Osteocyte (in vitro differentiated cells): ENCODE data around the gene DPH6. TPM values are rescaled to one million over a fixed set of nuclear protein-coding genes. Genes with fewer than 3 reads are reported as not detected.

Experiments used
- DNase-seq: peaks from one replicate; pipeline ENCODE4 v3.0.0; 2021; ENCODE audit warnings: mixed read lengths; ENCODE audit not compliant: unreplicated experiment; ENCODE audit errors: extremely low spot score
- H3K27ac Mint-ChIP-seq: one replicate; pipeline ENCODE4 v1.8.0; 2021; ENCODE audit warnings: mild to moderate bottlenecking, mixed read lengths; ENCODE audit not compliant: unreplicated experiment
- H3K27me3 Mint-ChIP-seq: one replicate; pipeline ENCODE4 v1.8.0; 2021; ENCODE audit warnings: mixed read lengths; ENCODE audit not compliant: unreplicated experiment
- H3K36me3 Mint-ChIP-seq: one replicate; pipeline ENCODE4 v1.8.0; 2021; ENCODE audit warnings: mixed read lengths; ENCODE audit not compliant: unreplicated experiment
- H3K4me1 Mint-ChIP-seq: one replicate; pipeline ENCODE4 v1.8.0; 2021; ENCODE audit warnings: mixed read lengths; ENCODE audit not compliant: unreplicated experiment
- H3K4me3 Mint-ChIP-seq: one replicate; pipeline ENCODE4 v1.8.0; 2021; ENCODE audit warnings: mild to moderate bottlenecking, moderate library complexity, mixed read lengths; ENCODE audit not compliant: unreplicated experiment
- H3K9me3 Mint-ChIP-seq: one replicate; pipeline ENCODE4 v1.8.0; 2021; ENCODE audit warnings: mixed read lengths; ENCODE audit not compliant: unreplicated experiment
- total RNA-seq: library from RNA; stranded (reverse); gene quantifications from 2 replicates; pipeline ENCODE4 v1.2.1, GENCODE V29; 2021
- TF ChIP-seq, protein P1 (sequence below): fragments of 200-600 bp; sonication (generic); IDR thresholded peaks from 2 replicates; pipeline ENCODE4 v1.5.0; 2021; ENCODE audit warnings: antibody characterized with exemption, mild to moderate bottlenecking, moderate library complexity

The DPH6 gene
- total RNA-seq, 1 donor from 2014 or later, result 14.3 TPM

DNA sequence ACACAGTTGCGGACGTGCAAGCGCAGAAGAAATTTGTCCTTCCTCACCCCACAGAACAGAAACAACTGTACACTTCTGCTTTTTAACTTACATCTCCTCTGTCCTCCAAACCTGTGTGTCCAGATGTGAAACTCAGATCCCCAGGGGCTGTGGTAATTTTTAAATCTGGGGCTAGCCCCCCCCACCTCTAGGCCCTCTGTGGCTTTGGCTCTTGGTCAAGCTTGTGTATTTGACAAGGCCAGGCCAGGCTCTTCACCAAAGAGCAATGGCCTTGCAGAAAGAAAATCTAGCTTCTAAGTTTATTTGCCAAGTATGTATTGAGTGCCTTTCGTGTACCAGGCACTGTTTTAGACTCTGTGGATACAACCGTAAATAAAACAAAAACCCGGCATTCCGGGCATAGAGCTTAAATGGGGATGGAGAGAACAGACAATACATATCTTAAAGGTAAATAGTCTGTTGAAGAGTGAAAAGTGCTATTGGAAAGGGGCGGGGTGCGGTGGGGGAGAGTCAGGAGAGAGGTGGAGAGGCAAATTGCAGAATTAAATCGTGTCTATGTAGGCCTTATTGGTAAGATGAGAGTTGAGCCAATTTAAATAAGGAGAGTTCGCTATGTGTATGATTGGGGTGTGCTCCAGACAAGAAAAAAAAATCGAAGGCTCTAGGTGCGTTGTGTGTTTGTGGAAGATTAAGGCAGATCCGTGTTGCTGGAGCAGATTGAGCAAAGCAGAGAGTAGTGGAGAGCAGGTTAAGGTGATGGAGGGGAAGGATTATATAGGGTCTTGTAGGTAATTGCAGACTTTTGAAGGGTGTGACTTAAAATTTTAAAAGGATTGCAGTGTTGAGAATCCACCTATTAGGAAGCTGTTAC is 781 bp upstream of the DPH6 start:
- peaks cover 14% of the 10 kb centered on the region for H3K36me3 Mint-ChIP-seq
- peak overlapping the region; percentile 88 for H3K4me3 Mint-ChIP-seq
- H3K4me1 Mint-ChIP-seq, result peaks cover 24% of the 10 kb centered on the region
- TF ChIP-seq, protein P1, sequence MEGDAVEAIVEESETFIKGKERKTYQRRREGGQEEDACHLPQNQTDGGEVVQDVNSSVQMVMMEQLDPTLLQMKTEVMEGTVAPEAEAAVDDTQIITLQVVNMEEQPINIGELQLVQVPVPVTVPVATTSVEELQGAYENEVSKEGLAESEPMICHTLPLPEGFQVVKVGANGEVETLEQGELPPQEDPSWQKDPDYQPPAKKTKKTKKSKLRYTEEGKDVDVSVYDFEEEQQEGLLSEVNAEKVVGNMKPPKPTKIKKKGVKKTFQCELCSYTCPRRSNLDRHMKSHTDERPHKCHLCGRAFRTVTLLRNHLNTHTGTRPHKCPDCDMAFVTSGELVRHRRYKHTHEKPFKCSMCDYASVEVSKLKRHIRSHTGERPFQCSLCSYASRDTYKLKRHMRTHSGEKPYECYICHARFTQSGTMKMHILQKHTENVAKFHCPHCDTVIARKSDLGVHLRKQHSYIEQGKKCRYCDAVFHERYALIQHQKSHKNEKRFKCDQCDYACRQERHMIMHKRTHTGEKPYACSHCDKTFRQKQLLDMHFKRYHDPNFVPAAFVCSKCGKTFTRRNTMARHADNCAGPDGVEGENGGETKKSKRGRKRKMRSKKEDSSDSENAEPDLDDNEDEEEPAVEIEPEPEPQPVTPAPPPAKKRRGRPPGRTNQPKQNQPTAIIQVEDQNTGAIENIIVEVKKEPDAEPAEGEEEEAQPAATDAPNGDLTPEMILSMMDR, result no peak
- peak overlapping the region; percentile 97 for H3K27ac Mint-ChIP-seq
- H3K27me3 Mint-ChIP-seq, result no peaks in the 10 kb centered on the region
- no peak for DNase-seq
- H3K9me3 Mint-ChIP-seq, result peaks cover 10% of the 10 kb centered on the region

DNA sequence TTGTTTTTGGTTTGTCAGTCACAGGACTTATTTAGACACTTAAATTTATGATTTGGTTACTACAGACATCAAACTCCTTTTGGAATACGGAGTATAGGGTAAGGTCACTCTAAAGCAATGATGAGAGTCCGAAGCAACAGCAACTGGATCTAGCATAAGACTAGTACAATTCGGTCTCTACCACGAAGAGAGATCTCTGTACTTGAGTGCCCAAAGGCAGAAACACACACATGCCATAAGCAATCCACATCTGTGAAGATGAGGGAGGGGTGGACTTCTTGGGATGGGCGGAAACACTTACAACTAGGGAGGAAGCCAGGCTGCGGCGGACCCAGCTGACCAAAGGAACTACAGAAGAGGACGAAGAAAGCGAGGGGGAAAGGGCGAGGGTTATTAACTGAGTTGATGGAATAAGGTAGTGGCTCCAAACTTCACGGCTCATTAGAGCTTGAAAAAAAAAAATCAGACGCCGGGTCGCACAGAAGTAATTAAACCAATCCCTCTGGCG is 595 bp downstream of the DPH6 start:
- Mint-ChIP-seq H3K4me1 (peaks cover 36% of the 10 kb centered on the region), H3K9me3 (peaks cover 10% of the 10 kb centered on the region), H3K27ac (peak overlapping the region; percentile 97), H3K27me3 (no peaks in the 10 kb centered on the region), H3K4me3 (peak overlapping the region; percentile 88), H3K36me3 (peaks cover 14% of the 10 kb centered on the region)
- TF ChIP-seq, protein P1, result peak; percentile 25
- DNase-seq, result no peak

DNA sequence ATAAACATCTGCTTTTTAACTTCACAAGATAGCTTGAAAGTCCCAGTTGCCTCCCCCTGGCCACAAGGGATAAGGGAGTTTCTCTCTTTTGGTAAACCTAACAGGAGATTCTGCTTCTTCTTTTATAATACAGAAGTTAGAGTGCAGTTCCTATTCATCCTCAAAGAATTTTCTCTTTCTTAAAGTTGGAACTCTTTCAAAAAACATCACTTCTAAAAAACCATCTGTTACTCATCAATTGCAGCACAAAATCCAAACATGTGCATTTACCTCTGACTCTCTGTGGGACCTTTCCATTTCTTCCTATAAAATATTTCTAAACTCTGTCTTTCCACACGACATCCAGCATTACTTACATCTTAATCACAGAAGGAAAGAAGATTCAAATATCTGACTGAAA is 5.1 kb downstream of the DPH6 start:
- H3K27me3 Mint-ChIP-seq, result no peaks in the 10 kb centered on the region
- DNase-seq, result no peak
- TF ChIP-seq, protein P1, result no peak
- H3K36me3 Mint-ChIP-seq, result peaks cover 2% of the 10 kb centered on the region
- no peaks in the 10 kb centered on the region for H3K9me3 Mint-ChIP-seq
- H3K4me1 Mint-ChIP-seq, result peaks cover 31% of the 10 kb centered on the region
- H3K4me3 Mint-ChIP-seq, result no peak overlapping the region
- peak overlapping the region; percentile 64 for H3K27ac Mint-ChIP-seq

DNA sequence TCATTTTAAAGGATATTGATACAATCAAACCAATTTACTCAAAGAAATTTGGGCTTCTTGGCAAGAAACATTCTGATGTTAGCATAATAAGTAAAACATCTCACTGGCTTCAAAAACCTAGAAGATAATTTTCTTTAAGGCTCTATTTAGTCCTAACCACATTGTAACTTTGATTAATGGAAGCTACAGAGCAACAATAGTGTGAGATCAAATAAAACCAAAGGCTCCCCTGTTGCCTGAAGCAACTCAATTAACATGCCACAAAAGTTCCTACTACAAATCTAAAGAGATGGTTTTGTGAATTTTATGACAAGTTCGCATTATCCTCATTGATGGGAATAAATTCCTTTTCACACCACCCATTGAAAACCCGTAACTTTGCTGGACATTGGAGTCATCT is 5.9 kb downstream of the DPH6 start:
- no peaks in the 10 kb centered on the region for H3K9me3 Mint-ChIP-seq
- H3K27ac Mint-ChIP-seq, result peak overlapping the region; percentile 73
- H3K27me3 Mint-ChIP-seq, result no peaks in the 10 kb centered on the region
- H3K4me3 Mint-ChIP-seq, result no peak overlapping the region
- TF ChIP-seq, protein P1, result no peak
- peaks cover 2% of the 10 kb centered on the region for H3K36me3 Mint-ChIP-seq
- DNase-seq, result no peak
- peaks cover 30% of the 10 kb centered on the region for H3K4me1 Mint-ChIP-seq

DNA sequence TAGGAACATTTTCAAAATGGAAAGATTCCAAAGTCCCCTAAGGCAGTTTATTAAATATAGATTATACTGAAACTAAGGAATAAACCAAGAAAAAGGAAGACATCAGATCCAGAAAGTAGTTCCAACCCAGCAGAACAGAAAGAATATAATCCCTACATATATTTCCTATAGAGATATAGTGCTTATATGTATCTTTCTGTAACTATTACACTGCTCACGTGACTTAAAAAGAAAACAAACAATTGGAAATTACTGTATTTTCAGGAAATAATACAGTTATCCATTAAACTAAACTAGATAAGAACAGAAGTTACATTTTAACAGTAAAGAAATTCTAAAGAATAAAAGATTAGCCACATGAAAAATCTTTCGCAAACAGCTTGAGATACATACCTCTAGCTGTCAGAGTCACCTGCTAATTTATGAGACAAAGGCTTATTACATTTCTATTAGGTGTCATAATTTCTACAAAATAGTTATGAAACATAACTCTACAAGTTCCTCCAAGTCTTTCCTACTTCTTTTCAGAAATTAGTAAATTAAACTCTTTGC is 10.5 kb downstream of the DPH6 start:
- H3K9me3 Mint-ChIP-seq, result no peaks in the 10 kb centered on the region
- peaks cover 14% of the 10 kb centered on the region for H3K36me3 Mint-ChIP-seq
- no peak overlapping the region for H3K27ac Mint-ChIP-seq
- DNase-seq, result no peak
- H3K4me3 Mint-ChIP-seq, result no peak overlapping the region
- H3K27me3 Mint-ChIP-seq, result no peaks in the 10 kb centered on the region
- peaks cover 20% of the 10 kb centered on the region for H3K4me1 Mint-ChIP-seq
- TF ChIP-seq, protein P1, result no peak
